ENCODE measurements around the gene SLC35E4.

SLC35E4 gene

GRCh38 chr22:30605449-30606110 is 30.0 kb upstream of the SLC35E4 start:
- no peak overlapping the region for H3K4me3 ChIP-seq (ENCODE audit: control insufficient read depth, low read depth, low read length)
- TF ChIP-seq, protein P1, sequence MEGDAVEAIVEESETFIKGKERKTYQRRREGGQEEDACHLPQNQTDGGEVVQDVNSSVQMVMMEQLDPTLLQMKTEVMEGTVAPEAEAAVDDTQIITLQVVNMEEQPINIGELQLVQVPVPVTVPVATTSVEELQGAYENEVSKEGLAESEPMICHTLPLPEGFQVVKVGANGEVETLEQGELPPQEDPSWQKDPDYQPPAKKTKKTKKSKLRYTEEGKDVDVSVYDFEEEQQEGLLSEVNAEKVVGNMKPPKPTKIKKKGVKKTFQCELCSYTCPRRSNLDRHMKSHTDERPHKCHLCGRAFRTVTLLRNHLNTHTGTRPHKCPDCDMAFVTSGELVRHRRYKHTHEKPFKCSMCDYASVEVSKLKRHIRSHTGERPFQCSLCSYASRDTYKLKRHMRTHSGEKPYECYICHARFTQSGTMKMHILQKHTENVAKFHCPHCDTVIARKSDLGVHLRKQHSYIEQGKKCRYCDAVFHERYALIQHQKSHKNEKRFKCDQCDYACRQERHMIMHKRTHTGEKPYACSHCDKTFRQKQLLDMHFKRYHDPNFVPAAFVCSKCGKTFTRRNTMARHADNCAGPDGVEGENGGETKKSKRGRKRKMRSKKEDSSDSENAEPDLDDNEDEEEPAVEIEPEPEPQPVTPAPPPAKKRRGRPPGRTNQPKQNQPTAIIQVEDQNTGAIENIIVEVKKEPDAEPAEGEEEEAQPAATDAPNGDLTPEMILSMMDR (IDR thresholded peaks at IDR 0.05; ENCODE audit: control insufficient read depth, insufficient read depth, low read depth, low read length, missing control alignments) = peak; percentile 81
- DNase-seq (ENCODE audit: low read depth) = no peak

DNA sequence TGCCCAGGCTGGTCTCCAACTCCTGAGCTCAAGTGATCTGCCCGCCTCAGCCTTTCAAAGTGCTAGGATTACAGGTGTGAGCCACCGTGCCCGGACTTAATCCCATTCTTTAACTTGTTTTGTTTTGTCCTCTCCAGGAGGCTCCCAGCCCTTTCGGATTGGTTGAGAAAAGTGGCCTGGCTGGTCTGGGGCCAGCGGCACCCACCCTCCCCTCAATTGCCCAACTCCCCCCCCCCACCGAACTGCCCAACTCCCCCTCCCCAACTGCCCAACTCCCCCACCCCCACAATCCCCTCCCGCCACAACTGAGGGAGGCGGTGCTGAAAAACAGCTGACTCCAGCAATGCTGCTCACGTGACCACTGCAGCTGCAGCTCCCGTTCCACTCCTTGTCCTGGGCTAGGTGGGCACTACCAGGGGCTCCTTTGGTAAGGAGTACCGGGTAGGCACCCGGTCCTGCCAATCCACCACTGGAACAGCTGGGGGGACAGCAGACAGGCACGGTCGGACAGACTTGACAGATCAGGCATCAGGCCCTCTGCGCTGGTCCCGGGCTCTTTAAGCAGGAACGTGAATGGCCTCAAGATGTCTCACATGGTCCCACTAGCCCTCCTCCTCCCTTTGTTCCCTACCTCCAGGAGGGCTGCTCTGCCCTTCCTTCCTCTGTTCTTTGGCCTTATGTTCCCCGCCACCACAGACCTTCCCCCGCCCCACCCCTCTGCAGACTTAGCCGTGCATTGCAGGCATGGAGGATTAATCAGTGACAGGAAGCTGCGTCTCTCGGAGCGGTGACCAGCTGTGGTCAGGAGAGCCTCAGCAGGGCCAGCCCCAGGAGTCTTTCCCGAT is 28.9 kb upstream of the SLC35E4 start, which contains the start of gene TCN2:
Gene TCN2 (plus strand): TSS at position 720 of the 845 bp plus-strand sequence. CDS start 158 bp downstream, outside the sequence.
- DNase-seq (ENCODE audit: low read depth) = no peak
- TF ChIP-seq, protein P1 (IDR thresholded peaks at IDR 0.05; ENCODE audit: control insufficient read depth, insufficient read depth, low read depth, low read length, missing control alignments) = no peak
- peak within 1 kb of the TSS; percentile 69 for H3K4me3 ChIP-seq (ENCODE audit: control insufficient read depth, low read depth, low read length)

DNA sequence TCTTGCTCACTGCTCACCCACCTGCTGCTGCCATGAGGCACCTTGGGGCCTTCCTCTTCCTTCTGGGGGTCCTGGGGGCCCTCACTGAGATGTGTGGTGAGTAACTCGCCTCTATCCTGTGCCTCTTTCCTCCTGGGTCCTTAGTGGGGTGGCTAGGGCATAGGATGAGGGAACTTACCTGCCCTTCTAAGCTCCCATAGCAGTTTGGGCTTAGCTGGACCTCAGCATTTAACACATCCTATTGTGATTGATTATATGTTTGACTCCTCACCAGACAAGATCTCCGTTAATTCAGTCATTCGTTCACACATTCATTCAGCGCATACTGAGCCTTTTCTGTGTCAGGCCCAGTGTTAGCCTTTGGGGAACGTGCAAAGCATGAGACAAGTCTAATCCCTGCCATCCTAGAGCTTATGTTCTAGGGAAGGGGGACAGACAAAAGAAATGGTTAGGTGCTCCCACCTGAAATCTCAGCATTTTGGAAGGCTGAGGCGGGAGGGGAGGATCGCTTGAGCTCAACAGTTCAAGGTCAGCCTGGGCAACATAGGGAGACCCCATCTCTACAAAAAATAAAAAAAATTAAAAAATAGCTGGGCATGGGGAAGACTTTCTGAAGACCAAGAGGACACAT is 28.2 kb upstream of the SLC35E4 start:
- no peak for DNase-seq (ENCODE audit: low read depth)
- TF ChIP-seq, protein P1 (IDR thresholded peaks at IDR 0.05; ENCODE audit: control insufficient read depth, insufficient read depth, low read depth, low read length, missing control alignments) = no peak
- H3K4me3 ChIP-seq (ENCODE audit: control insufficient read depth, low read depth, low read length) = peak overlapping the region; percentile 69

- no peak for DNase-seq (ENCODE audit: low read depth)
- TF ChIP-seq, protein P1 (IDR thresholded peaks at IDR 0.05; ENCODE audit: control insufficient read depth, insufficient read depth, low read depth, low read length, missing control alignments) = no peak
- no peak overlapping the region for H3K4me3 ChIP-seq (ENCODE audit: control insufficient read depth, low read depth, low read length)
These were observed 27.6 kb upstream of the SLC35E4 start for GRCh38 chr22:30607939-30608338.

DNA sequence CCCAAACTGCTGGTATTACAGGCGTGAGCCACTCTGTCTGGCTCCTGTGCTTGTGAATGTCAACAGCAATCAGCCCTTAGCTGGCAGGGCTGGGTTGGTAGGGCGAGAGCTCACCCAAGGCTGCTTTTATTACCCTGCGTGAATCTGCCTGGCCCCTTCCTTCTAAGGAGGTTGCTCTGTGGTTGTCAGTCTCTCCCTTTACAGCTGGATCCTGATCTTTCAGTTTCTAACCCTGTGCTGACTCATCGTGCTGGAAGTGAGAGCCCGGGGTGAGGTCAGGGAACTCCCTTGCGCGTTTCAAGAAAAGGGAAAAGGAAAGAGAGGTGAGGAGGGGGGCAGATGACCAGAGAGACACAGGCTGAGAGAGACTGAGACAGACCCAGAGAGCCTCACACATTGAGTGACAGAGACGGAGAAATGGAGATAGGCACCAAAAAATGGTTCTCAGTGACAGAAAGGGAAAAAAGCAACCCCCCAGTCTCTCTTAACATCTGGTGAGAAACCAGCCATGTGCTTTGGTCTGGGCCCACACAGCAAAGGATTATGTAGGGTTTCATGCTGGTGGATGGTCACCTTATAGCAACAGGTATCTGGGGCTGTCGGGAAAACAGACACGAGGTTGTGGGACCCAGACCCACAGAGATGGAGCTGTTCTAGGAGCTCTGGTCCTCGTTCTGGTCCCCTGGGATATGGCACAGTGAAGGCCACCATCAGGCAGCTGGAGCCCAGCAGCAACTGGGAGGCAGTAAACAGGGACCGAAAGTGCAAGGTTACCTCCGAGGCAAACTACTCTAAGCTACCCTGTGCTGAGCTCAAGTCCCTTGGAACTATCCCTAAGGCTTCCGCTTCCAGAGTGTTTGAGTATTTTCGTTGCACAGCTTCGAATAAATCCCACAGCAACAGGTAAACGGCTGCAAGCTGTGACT is 26.1 kb upstream of the SLC35E4 start:
- TF ChIP-seq, protein P1 (IDR thresholded peaks at IDR 0.05; ENCODE audit: control insufficient read depth, insufficient read depth, low read depth, low read length, missing control alignments) = no peak
- H3K4me3 ChIP-seq (ENCODE audit: control insufficient read depth, low read depth, low read length) = no peak overlapping the region
- peak; percentile 52 for DNase-seq (ENCODE audit: low read depth)

DNA sequence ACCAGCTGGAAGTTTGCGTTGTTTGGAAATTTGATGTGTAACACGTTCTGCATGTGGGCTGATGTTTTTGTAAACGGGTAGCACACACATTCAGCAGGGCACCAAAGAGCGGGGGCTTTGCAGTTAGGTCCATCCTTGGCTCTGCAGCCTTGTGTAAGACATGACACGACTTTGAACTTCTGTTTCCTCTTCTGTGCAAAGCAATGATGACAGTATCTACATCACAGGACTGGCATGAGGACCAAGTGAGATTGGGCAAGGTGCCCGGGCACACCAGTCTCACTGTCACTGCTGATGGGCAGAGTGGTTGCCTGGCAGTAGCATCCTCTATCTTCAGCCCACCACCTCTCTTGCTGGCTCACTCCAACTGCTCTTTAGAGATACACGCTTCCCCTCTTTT is 25.3 kb upstream of the SLC35E4 start:
- TF ChIP-seq, protein P1 (IDR thresholded peaks at IDR 0.05; ENCODE audit: control insufficient read depth, insufficient read depth, low read depth, low read length, missing control alignments) = no peak
- DNase-seq (ENCODE audit: low read depth) = no peak
- no peak overlapping the region for H3K4me3 ChIP-seq (ENCODE audit: control insufficient read depth, low read depth, low read length)
